ENCODE measurements around the gene ZNF628.

DNA sequence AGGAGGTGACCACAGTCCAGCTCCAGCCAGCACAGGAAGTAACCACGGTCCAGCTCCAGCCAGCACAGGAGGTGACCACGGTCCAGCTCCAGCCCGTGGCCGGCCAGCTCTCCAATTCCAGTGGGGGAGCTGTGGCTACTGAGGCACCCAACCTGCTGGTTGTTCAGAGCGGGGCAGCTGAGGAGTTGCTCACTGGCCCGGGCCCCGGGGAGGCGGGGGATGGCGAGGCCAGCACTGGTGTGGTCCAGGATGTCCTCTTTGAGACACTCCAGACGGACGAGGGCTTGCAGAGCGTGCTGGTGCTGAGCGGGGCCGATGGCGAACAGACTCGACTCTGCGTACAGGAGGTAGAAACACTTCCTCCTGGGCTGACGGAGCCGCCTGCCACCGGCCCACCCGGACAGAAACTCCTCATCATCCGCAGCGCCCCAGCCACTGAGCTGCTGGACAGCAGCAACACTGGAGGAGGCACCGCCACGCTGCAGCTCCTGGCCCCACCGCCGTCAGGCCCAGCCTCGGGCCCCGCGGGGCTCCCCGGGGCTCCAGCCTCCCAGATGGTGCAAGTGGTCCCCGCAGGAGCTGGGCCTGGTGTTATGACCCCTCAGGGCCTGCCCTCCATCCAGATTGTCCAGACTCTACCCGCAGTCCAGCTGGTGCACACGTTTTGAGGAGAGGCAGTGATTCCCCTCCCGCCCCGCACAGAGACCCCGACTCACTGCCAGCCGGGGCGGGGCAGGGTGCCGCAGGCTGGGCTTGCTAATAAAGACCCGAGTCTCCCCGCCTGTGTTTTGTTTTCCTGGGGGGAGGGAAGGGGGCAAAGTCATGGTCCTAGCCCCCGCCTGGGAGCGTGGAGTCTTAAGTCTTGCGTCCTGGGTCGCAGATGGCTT is 7.5 kb downstream of the ZNF628 start:
- TF ChIP-seq, protein P1, sequence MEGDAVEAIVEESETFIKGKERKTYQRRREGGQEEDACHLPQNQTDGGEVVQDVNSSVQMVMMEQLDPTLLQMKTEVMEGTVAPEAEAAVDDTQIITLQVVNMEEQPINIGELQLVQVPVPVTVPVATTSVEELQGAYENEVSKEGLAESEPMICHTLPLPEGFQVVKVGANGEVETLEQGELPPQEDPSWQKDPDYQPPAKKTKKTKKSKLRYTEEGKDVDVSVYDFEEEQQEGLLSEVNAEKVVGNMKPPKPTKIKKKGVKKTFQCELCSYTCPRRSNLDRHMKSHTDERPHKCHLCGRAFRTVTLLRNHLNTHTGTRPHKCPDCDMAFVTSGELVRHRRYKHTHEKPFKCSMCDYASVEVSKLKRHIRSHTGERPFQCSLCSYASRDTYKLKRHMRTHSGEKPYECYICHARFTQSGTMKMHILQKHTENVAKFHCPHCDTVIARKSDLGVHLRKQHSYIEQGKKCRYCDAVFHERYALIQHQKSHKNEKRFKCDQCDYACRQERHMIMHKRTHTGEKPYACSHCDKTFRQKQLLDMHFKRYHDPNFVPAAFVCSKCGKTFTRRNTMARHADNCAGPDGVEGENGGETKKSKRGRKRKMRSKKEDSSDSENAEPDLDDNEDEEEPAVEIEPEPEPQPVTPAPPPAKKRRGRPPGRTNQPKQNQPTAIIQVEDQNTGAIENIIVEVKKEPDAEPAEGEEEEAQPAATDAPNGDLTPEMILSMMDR (conservative IDR thresholded peaks at IDR 0.05; ENCODE audit: low read depth, low read length) = no peak
- TF ChIP-seq EZH2 (IDR thresholded peaks at IDR 0.05; ENCODE audit: borderline replicate concordance, low read depth, low read length, poor library complexity, severe bottlenecking) = no peak

Measured in A673 (cell line).